ENCODE results near the gene KTN1.

DNA sequence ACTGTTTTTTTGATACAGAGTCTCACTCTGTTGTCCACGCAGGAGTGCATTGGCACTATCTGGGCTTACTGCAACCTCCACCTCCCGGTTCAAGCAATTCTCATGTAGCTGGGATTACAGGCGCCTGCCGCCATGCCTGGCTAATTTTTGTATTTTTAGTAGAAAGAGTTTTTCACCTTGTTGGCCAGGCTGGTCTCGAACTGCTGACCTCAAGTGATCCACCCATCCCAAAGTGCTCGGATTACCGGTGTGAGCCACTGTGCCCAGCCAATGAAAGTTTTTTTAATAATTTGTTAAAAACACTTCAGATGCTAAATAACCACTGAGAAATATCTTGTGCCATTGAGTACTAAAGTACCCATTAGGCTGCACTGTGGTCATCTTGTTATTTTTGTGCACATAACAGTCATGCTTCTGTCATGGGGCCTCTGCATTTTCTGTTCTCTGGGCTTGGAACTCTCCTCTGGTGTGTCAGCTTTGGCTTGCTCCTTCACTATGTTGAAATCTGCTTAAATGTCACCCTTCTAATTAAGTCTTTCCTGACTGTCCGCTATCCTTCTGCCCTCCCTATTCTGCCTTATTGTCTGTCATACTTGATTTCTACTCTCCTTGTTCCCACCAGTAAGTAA is 105.1 kb downstream of the KTN1 start:
- TF ChIP-seq, protein P1, sequence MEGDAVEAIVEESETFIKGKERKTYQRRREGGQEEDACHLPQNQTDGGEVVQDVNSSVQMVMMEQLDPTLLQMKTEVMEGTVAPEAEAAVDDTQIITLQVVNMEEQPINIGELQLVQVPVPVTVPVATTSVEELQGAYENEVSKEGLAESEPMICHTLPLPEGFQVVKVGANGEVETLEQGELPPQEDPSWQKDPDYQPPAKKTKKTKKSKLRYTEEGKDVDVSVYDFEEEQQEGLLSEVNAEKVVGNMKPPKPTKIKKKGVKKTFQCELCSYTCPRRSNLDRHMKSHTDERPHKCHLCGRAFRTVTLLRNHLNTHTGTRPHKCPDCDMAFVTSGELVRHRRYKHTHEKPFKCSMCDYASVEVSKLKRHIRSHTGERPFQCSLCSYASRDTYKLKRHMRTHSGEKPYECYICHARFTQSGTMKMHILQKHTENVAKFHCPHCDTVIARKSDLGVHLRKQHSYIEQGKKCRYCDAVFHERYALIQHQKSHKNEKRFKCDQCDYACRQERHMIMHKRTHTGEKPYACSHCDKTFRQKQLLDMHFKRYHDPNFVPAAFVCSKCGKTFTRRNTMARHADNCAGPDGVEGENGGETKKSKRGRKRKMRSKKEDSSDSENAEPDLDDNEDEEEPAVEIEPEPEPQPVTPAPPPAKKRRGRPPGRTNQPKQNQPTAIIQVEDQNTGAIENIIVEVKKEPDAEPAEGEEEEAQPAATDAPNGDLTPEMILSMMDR (IDR thresholded peaks at IDR 0.05) = no peak
- no peak for TF ChIP-seq ZFX (IDR thresholded peaks at IDR 0.05; ENCODE audit: borderline replicate concordance)

Measured in 22Rv1 (cell line).